Mesenchymal stem cell (in vitro differentiated cells and primary cell): ENCODE measurements around the gene ZNF836.

ENCODE experiments used
- DNase-seq: peaks from one replicate; pipeline ENCODE4 v3.0.0-alpha.2; 2013
- H2AFZ ChIP-seq: one replicate; pipeline ENCODE4 v1.6.1; 2013; ENCODE audit warnings: low read depth, mild to moderate bottlenecking, control low read depth, inconsistent platforms, low read length, moderate library complexity
- H2AK5ac ChIP-seq: 2 replicates; pipeline ENCODE4 v1.6.1; 2013; ENCODE audit warnings: low read length, moderate library complexity, mild to moderate bottlenecking, inconsistent platforms; ENCODE audit not compliant: severe bottlenecking
- H2BK120ac ChIP-seq: one replicate; pipeline ENCODE4 v1.6.1; 2013; ENCODE audit warnings: low read depth, mild to moderate bottlenecking, inconsistent platforms, low read length, moderate library complexity
- H2BK12ac ChIP-seq, 2 experiments: one replicate each; pipeline ENCODE4 v1.6.1; 2013; ENCODE audit warnings: inconsistent platforms in 2 of 2, low read length in 2 of 2, mild to moderate bottlenecking in 2 of 2, moderate library complexity in 2 of 2, control low read depth in 1 of 2
- H2BK15ac ChIP-seq: one replicate; pipeline ENCODE4 v1.6.1; 2013; ENCODE audit warnings: mild to moderate bottlenecking, low read depth, inconsistent platforms; ENCODE audit not compliant: poor library complexity, severe bottlenecking
- H2BK5ac ChIP-seq: 2 replicates; pipeline ENCODE4 v1.6.1; 2013; ENCODE audit warnings: low read depth, mild to moderate bottlenecking, low read length, control low read depth, inconsistent platforms; ENCODE audit not compliant: poor library complexity, severe bottlenecking
- H3K14ac ChIP-seq, 2 experiments: one replicate each; pipeline ENCODE4 v1.6.1; 2013; ENCODE audit warnings: inconsistent platforms in 2 of 2, low read length in 2 of 2, control low read depth in 1 of 2, mild to moderate bottlenecking in 1 of 2, moderate library complexity in 1 of 2
- H3K18ac ChIP-seq, 2 experiments: one replicate each; pipeline ENCODE4 v1.6.1; 2013; ENCODE audit warnings: inconsistent platforms in 2 of 2, low read length in 2 of 2, control low read depth in 1 of 2, low read depth in 1 of 2, mild to moderate bottlenecking in 1 of 2
- H3K23ac ChIP-seq, 2 experiments: one replicate each; pipeline ENCODE4 v1.6.1; 2013; ENCODE audit warnings: inconsistent platforms in 2 of 2, low read length in 2 of 2, mild to moderate bottlenecking in 2 of 2, moderate library complexity in 2 of 2, control low read depth in 1 of 2
- H3K27ac ChIP-seq: 2 replicates; pipeline ENCODE4 v1.5.1; 2013; ENCODE audit warnings: mild to moderate bottlenecking, moderate library complexity, low read length, control low read depth, inconsistent platforms; ENCODE audit not compliant: poor library complexity, severe bottlenecking
- H3K27me3 ChIP-seq, 2 experiments: 2 replicates each; pipeline versions ENCODE4 v1.6.1 to v1.7.0; 2013; ENCODE audit warnings: low read length in 2 of 2, mild to moderate bottlenecking in 2 of 2, moderate library complexity in 2 of 2, control low read depth in 1 of 2, inconsistent platforms in 1 of 2; ENCODE audit not compliant: control insufficient read depth in 1 of 2, insufficient read depth in 1 of 2
- H3K36me3 ChIP-seq, 2 experiments: 2 replicates each; pipeline versions ENCODE4 v1.6.1 to v1.7.0; 2013; ENCODE audit warnings: low read length in 2 of 2, control low read depth in 1 of 2, inconsistent platforms in 1 of 2, low read depth in 1 of 2, mild to moderate bottlenecking in 1 of 2; ENCODE audit not compliant: insufficient read depth in 2 of 2, control insufficient read depth in 1 of 2
- H3K4ac ChIP-seq, 2 experiments: one replicate each; pipeline ENCODE4 v1.6.1; 2013; ENCODE audit warnings: inconsistent platforms in 2 of 2, low read length in 2 of 2, mild to moderate bottlenecking in 2 of 2, moderate library complexity in 2 of 2, control low read depth in 1 of 2, low read depth in 1 of 2
- H3K4me1 ChIP-seq: 2 replicates; pipeline ENCODE4 v1.6.1; 2013; ENCODE audit warnings: low read depth, low read length, control low read depth; ENCODE audit not compliant: control insufficient read depth, insufficient read depth
- H3K4me2 ChIP-seq: 2 replicates; pipeline ENCODE4 v1.6.1; 2013; ENCODE audit warnings: low read length, mild to moderate bottlenecking, inconsistent platforms; ENCODE audit not compliant: poor library complexity, severe bottlenecking
- H3K4me3 ChIP-seq, 2 experiments: 2 replicates each; pipeline versions ENCODE4 v1.5.1 to v1.7.0; 2013; ENCODE audit warnings: low read length in 2 of 2, mild to moderate bottlenecking in 2 of 2, control low read depth in 1 of 2, low read depth in 1 of 2; ENCODE audit not compliant: insufficient read depth in 1 of 2
- H3K79me1 ChIP-seq: replicated peaks from 2 replicates; pipeline ENCODE4 v1.6.1; 2013; ENCODE audit warnings: mild to moderate bottlenecking, control low read depth, low read length, inconsistent platforms; ENCODE audit not compliant: poor library complexity, severe bottlenecking
- H3K9ac ChIP-seq: 2 replicates; pipeline ENCODE4 v1.7.0; 2013; ENCODE audit warnings: mild to moderate bottlenecking, low read length, moderate library complexity
- H3K9me3 ChIP-seq: 2 replicates; pipeline ENCODE4 v1.7.0; 2013; ENCODE audit warnings: mild to moderate bottlenecking, low read length; ENCODE audit not compliant: control insufficient read depth
- H4K8ac ChIP-seq: one replicate; pipeline ENCODE4 v1.6.1; 2013; ENCODE audit warnings: inconsistent platforms, mild to moderate bottlenecking, low read length, moderate library complexity
- H4K91ac ChIP-seq: one replicate; pipeline ENCODE4 v1.6.1; 2013; ENCODE audit warnings: mild to moderate bottlenecking, low read length, inconsistent platforms
- whole genome bisulfite sequencing: methylation state at CpG from one replicate; pipeline ENCODE4 v1.1.7; 2013; ENCODE audit warnings: mixed read lengths; 5-methylcytosine and 5-hydroxymethylcytosine counted together

Gene ZNF836

GRCh38 chr19:52142001-52142595, 29.3 kb downstream of the ZNF836 start:
- Histone ChIP-seq H2BK120ac (no peak overlapping the region), H2BK5ac (no peak overlapping the region), H3K4me2 (no peak overlapping the region), H4K91ac (no peak overlapping the region), H3K9ac (no peak overlapping the region), H2AK5ac (no peak overlapping the region), H4K8ac (no peak overlapping the region), H3K27me3 (no peaks in the 10 kb centered on the region), H2BK12ac (no peak overlapping the region), H3K23ac (no peak overlapping the region), H3K79me1 (peaks cover 7% of the 10 kb centered on the region), H3K9me3 (peaks cover 42% of the 10 kb centered on the region), H3K4ac (no peak overlapping the region), H3K36me3 (no peaks in the 10 kb centered on the region), H2BK15ac (no peak overlapping the region), H3K4me1 (no peaks in the 10 kb centered on the region), H3K18ac (no peak overlapping the region), H3K27ac (no peak overlapping the region), H3K14ac (no peak overlapping the region), H2AFZ (no peak overlapping the region), H3K4me3 (no peak overlapping the region)
- DNase-seq: no peak
- WGBS: 71% methylated on average over 3 of the region's 3 CpGs

DNA sequence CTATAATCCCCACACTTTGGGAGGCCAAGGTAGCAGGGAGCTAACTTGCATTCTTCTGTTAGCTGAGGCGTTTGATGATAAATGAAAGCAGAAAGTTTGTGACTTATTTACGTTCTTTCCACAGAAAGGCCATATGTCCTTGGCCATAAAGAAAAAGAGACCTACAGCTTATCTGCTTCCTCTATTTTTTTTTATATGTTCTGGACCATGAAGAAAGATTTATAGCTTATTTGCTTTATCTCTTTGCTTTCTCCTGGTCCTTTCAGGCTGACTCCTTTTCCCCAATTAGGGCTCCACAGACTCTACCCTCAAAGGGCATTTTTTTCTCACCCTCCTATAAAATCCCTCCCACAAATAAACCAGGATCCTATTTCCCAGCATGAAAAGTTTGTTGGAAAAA, 30.2 kb downstream of the ZNF836 start:
- Histone ChIP-seq H2BK15ac (no peak overlapping the region), H2BK120ac (no peak overlapping the region), H4K91ac (no peak overlapping the region), H2AFZ (no peak overlapping the region), H3K79me1 (peaks cover 9% of the 10 kb centered on the region), H3K27ac (no peak overlapping the region), H3K4me3 (no peak overlapping the region), H3K14ac (no peak overlapping the region), H3K9me3 (peaks cover 33% of the 10 kb centered on the region), H3K4me2 (no peak overlapping the region), H3K4ac (no peak overlapping the region), H2BK5ac (no peak overlapping the region), H3K4me1 (no peaks in the 10 kb centered on the region), H4K8ac (no peak overlapping the region), H3K9ac (no peak overlapping the region), H3K27me3 (no peaks in the 10 kb centered on the region), H2BK12ac (no peak overlapping the region), H2AK5ac (no peak overlapping the region), H3K36me3 (peaks cover 1 to 4% of the 10 kb centered on the region in 2 experiments), H3K18ac (no peak overlapping the region), H3K23ac (no peak overlapping the region)
- DNase-seq: no peak
- no CpG with 5 or more reads among the region's 2 CpGs for WGBS

- H2AK5ac ChIP-seq: no peak overlapping the region
- H2BK5ac ChIP-seq: no peak overlapping the region
- H2BK12ac ChIP-seq: no peak overlapping the region
- H3K14ac ChIP-seq: no peak overlapping the region
- H3K27ac ChIP-seq: no peak overlapping the region
- WGBS: 38% methylated on average over 19 of the region's 22 CpGs
- peaks cover 15% of the 10 kb centered on the region for H3K79me1 ChIP-seq
- peak overlapping the region; percentile 58 for H3K4me2 ChIP-seq
- peak overlapping the region in 1 of 2 experiments; percentile 74 for H3K4me3 ChIP-seq
- H3K9me3 ChIP-seq: peaks cover 29% of the 10 kb centered on the region
- H4K8ac ChIP-seq: no peak overlapping the region
- no peak overlapping the region for H2BK120ac ChIP-seq
- peak overlapping the region; percentile 87 for H3K9ac ChIP-seq
- H3K4me1 ChIP-seq: no peaks in the 10 kb centered on the region
- no peak overlapping the region for H4K91ac ChIP-seq
- peaks cover 9 to 10% of the 10 kb centered on the region in 2 experiments for H3K36me3 ChIP-seq
- no peak overlapping the region for H3K4ac ChIP-seq
- no peak overlapping the region for H2AFZ ChIP-seq
- H3K27me3 ChIP-seq: no peaks in the 10 kb centered on the region
- no peak for DNase-seq
- no peak overlapping the region for H3K23ac ChIP-seq
- H2BK15ac ChIP-seq: no peak overlapping the region
- H3K18ac ChIP-seq: no peak overlapping the region
Observed at GRCh38 chr19:52140032-52140710, 31.2 kb downstream of the ZNF836 start.

- Histone ChIP-seq H3K18ac (peak within 1 kb of the TSS; percentile 91 to 95), H2BK12ac (peak within 1 kb of the TSS; percentile 29 to 52)
- WGBS: 1% methylated on average over 47 of the region's 49 CpGs
Observed at GRCh38 chr19:52139252-52140031, 32.0 kb downstream of the ZNF836 start, which contains the start of gene ZNF616. ZNF616 (minus strand) TSS chr19:52139938; CDS start chr19:52130512, 9,426 bp downstream.

More at GRCh38 chr19:52139252-52140031, 32.0 kb downstream of the ZNF836 start, which contains the start of gene ZNF616:
- Histone ChIP-seq H2AFZ (peak within 1 kb of the TSS; percentile 60), H3K27ac (peak within 1 kb of the TSS; percentile 96), H3K4me2 (peak within 1 kb of the TSS; percentile 77), H3K27me3 (no peaks in the 10 kb centered on the region), H3K79me1 (peaks cover 23% of the 10 kb centered on the region), H4K91ac (peak within 1 kb of the TSS; percentile 84), H4K8ac (peak within 1 kb of the TSS; percentile 89), H3K36me3 (peaks cover 15 to 16% of the 10 kb centered on the region in 2 experiments), H3K9me3 (peaks cover 29% of the 10 kb centered on the region), H2BK15ac (peak within 1 kb of the TSS; percentile 54), H2AK5ac (no peak within 1 kb of the TSS), H2BK120ac (peak within 1 kb of the TSS; percentile 77), H3K4me3 (peak within 1 kb of the TSS; percentile 72 to 100), H3K23ac (peak within 1 kb of the TSS in 1 of 2 experiments; percentile 50), H3K14ac (peak within 1 kb of the TSS in 1 of 2 experiments; percentile 82), H2BK5ac (peak within 1 kb of the TSS; percentile 35), H3K9ac (peak within 1 kb of the TSS; percentile 100), H3K4me1 (no peaks in the 10 kb centered on the region), H3K4ac (peak within 1 kb of the TSS; percentile 89 to 96)
- peak; percentile 94 for DNase-seq
